M059J (cell line): ENCODE measurements around the gene FLT3. TPM values are rescaled to one million over a fixed set of nuclear protein-coding genes. Genes with fewer than 3 reads are reported as not detected.
"Not testable (repeated sequence)": the region's sequence is repeated elsewhere in the genome, so short reads cannot be mapped to it uniquely, and the experiment has no call there.

Experiments used
- DNase-seq: peaks from one replicate; pipeline ENCODE4 v3.0.0-alpha.2; 2012; ENCODE audit warnings: low read depth
- total RNA-seq: library from RNA; depleted of rRNA; stranded (reverse); fragments of >200 nt; shearing (Covaris generic); gene quantifications from 2 replicates; pipeline ENCODE4 v1.2.3, GENCODE V29; 2014

The FLT3 gene
- total RNA-seq, 1 experiment from 2014 or later, result 0.12 TPM

GRCh38 chr13:28099396-28100149, 803 bp downstream of the FLT3 start:
- no peak for DNase-seq

DNA sequence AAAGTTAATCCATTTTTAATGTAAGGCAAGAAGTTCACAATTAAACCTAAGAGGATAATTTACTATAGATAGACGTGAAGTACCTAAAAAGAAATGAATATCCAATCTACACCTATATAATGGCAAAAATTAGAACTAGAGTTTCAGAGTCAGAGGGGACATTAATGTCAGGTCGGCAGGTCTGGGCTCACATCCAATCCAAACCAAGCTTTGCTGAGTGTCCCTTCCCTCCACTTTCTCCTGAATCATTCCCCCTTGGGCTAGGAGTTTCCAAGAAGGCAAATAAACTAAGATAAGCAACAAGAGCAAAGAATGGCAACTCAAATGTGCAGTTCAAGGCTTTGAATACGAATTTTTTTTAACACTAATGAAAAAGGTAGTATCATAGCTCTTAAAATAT, 2.9 kb downstream of the FLT3 start:
- peak; percentile 77 for DNase-seq

DNA sequence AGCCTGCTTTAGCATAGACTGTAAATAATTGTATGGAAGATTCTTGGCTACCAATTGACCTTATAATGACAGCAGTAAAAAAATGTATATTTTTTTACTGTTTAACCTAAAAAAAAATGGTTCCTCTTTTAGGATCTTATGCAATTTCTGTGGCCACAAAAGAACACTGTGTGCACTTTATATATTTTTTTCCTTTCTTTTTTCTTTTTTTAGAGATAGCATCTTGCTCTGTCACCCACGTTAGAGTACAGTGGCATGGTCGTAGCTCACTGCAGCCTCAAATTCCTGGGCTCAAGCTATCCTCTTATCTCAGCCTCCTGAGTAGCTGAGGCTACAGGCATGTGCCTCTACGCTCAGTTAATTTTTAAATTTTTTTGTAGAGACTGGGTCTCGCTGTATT, 6.1 kb downstream of the FLT3 start:
- no peak for DNase-seq

GRCh38 chr13:28093881-28094280, 6.5 kb downstream of the FLT3 start:
- DNase-seq, result no peak

- DNase-seq, result no peak
Measured at GRCh38 chr13:28092431-28092830, 7.9 kb downstream of the FLT3 start.

- DNase-seq, result no peak
Measured at GRCh38 chr13:28089065-28089464, 11.3 kb downstream of the FLT3 start.

- DNase-seq, result not testable (repeated sequence)
Measured at GRCh38 chr13:28077820-28078219, 22.6 kb downstream of the FLT3 start.

GRCh38 chr13:28077231-28077630, 23.1 kb downstream of the FLT3 start:
- no peak for DNase-seq

GRCh38 chr13:28071424-28071823, 29.0 kb downstream of the FLT3 start:
- no peak for DNase-seq

DNA sequence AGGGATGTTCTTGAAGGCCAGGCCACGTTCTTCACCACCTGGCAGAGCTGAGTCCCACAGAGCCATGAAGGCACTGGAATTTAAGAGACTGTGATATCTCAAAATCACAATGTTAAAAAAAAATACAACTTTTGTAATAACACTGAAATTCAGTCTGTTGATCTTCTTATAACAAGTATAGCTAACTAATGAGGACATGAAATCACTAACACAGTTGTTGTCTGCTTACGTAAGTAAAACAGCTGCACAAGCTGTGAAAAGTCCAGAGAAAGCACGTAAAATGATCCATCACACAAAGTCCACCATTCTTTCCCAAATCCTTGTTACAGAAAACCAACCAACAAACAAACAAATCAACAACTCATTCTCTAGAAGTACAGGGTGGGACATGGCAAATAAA, 32.9 kb downstream of the FLT3 start:
- DNase-seq, result no peak

DNA sequence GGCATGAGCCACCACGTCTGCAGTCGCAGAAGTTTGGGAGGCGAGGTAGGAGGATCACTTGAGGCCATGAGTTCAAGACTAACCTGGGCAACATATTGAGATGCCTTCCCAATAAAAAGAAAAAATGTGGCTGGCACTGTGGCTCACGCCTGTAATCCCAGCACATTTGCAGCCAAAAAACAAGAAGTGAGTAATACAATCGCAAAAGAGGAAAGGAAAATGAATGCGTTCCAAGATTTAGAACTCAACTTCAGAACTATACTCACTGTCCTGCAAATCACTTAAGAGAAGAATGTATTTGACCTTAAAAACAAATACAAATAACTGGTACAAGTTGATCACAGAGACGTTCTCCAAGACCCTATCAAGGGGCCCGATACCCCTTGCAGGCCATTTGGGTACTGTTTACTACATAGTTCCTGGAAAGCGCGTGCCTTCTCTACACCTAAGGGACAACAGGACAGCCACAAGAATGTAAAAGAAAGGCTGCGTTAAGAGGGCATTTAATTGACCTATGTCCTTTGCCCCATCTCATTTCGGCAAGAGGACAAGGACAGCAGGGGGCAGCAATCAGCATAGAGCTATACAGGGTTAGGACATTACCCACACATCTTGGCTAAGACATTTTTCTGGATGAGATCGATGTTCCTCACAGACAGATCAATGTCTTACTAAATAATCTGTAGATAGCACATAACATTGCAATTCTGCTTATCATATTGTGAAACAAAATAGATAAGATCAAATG, 41.3 kb downstream of the FLT3 start:
- DNase-seq, result no peak

DNA sequence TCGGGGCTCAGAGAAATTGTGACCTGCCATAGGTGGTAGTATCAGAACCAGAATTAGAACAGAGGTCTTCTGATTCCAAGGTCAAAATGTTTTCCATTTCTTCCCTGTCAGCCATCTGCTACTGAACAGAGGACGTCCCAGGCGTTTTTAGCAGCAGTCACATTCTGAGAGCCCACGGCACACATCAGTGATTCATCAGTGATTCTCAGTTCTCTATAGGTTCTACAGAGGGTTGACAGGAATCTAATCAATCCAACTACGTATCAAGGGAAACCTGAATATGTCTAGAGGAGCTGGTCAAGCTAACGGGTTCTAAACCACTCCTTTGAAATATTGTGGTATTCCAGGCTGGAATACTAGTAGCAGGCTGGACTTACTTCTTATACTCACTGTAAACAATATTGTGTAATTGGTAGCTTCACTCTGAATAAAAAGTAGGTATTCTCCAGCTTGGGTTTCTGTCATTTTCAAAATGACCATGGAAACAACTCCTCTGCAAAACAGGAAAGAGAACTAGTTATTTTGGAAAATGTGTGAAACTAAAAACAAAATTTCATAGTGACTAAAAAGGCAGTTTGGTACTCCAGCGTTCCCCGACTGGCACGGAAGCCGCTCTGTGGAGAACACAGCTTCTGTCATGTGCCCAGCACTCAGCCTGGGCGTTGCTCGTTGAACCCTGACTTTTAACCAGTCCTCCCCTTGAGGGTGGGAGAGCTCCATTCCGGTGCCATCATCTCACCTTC, 43.2 kb downstream of the FLT3 start:
- no peak for DNase-seq

DNA sequence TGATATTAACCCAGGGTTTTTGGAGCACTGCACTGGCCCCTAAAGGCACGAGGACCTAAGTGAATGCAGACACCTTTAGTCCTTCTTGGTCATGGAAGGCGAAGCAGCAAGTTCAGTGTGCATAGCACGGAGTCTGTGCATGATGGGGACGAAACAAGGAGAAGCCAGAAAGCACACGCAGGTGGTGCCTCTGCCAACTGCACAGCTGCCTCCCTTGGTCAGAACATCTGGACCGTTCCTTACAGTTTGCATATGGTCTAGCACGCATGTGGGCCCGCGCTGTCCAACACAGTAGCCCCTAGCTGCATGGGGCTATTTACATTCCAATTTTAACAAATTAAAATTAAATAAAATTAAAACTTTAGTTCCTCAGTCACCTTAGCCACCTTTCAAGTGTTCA, 44.0 kb downstream of the FLT3 start:
- no peak for DNase-seq

DNA sequence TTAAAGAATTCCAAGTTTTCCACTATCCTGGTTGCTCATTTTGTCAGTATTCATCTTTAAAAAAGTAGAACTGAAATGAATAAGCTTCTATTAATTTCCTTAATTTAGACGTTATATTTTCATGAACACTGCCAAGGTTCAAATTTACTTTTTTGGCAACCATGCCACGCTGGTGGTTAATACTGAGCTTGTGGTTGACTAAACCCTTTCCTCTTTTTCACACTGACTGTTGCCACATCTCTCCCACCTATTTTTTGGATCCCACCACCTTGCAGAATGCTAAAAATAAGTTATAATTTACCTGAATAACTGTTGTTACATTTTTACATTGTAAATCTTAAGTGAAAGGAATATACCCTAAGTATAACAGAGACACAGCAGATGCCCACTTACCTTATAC, 45.0 kb downstream of the FLT3 start:
- DNase-seq, result no peak

DNA sequence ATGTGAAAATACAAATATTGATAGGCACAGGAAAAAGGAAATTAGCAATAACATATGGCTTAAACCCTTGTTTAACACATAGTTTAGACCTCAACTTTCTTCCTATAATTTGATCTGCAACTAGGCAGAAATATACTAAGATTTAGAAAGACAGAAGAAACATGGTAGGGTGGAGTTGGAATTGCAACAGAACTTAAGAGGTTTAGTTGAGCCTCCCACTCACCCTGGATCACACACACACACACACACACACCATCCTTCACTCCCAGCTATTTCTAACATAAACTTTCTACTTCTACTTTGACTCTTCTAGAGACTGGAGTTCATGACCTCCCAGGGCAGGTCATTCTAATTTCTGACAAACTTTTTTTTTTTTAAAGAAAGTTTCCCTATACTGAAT, 47.4 kb downstream of the FLT3 start:
- no peak for DNase-seq

GRCh38 chr13:28049880-28050875, 50.2 kb downstream of the FLT3 start:
- no peak for DNase-seq

GRCh38 chr13:28049215-28049614, 51.2 kb downstream of the FLT3 start:
- no peak for DNase-seq

DNA sequence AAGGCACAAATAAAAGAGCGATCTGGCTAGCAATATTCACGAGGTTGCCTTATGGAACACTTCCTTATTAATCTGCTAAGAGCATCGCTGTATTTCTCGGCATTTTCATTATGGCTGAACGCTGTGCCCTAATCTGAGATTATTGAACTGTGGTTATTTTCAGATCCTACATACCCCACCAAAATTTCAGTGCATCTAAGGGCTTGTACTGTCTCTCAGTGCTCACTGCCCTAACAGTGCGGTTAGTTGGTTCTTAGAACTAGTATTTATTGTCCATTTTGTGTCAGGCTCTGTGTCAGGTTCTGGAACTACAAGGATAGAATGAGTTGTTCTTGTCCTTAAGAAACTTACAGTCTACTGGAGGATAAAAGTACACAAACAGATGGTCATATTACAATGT, 51.6 kb downstream of the FLT3 start:
- no peak for DNase-seq

- peak; percentile 80 for DNase-seq
Measured at GRCh38 chr13:28047757-28048388, 52.5 kb downstream of the FLT3 start.

GRCh38 chr13:28046981-28047380, 53.4 kb downstream of the FLT3 start:
- DNase-seq, result peak; percentile 85

DNA sequence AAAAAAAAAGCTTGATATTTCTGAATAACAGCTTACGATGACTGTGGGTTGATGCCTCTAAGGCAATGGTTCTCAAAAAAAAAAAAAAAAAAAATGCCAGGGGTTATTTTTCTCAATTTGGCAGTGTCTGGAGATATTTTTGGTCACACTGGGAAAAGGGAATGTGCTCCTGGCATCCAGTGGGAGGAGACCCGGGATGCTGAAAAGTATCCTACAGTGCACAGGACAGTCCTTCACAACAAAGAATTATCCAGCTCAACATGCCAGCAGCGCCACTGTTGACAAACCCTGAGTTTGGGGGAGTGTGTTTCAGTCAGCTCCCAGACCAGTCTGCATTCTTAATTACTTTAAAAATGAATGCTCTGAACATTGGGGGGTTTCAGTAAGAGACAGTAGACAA, 54.5 kb downstream of the FLT3 start:
- peak; percentile 55 for DNase-seq
